ENCODE results near the gene PLA2G6. TPM values are rescaled to one million over a fixed set of nuclear protein-coding genes. Genes with fewer than 3 reads are reported as not detected.

The PLA2G6 gene
- total and polyA plus RNA-seq, 9 of the 15 experiments (the other 6 are each of a cell fraction or from before 2014, with no cell fraction given), result 0.11 to 12.2 (median 9.7) TPM

GRCh38 chr22:38126928-38127668 lies 54.5 kb downstream of the PLA2G6 start (continued):
- TF ChIP-seq SIN3A (IDR thresholded peaks at IDR 0.05; ENCODE audit: borderline replicate concordance in 2 of 2, control insufficient read depth in 1 of 2, low read depth in 2 of 2, low read length in 2 of 2) (no peak), HDAC2 (IDR thresholded peaks at IDR 0.05) (0 out of 2 replicates have a peak, but pooled peaks have one; percentile 48), KLF6 (CRISPR knock-in tag; IDR thresholded peaks at IDR 0.05; ENCODE audit: borderline replicate concordance) (peak; percentile 13; the same call in 1 of the 2 replicates), ZNF212 (CRISPR knock-in tag; IDR thresholded peaks at IDR 0.05) (no peak), ZNF644 (tag; IDR thresholded peaks at IDR 0.05; ENCODE audit: low read depth) (no peak), SUPT5H (IDR thresholded peaks at IDR 0.05) (peak; percentile 66), GABPB1 (CRISPR knock-in tag; IDR thresholded peaks at IDR 0.05) (0 out of 2 replicates have a peak, but pooled peaks have one; percentile 25), EWSR1 (IDR thresholded peaks at IDR 0.05; ENCODE audit: borderline replicate concordance, low read depth, partially characterized antibody) (no peak), SOX6 (IDR thresholded peaks at IDR 0.05) (peak; percentile 18; the same call in 1 of the 2 replicates), ATF4 (CRISPR knock-in tag; IDR thresholded peaks at IDR 0.05) (0 out of 2 replicates have a peak, but pooled peaks have one; percentile 24), KAT8 (IDR thresholded peaks at IDR 0.05; ENCODE audit: low read depth) (no peak), DLX4 (CRISPR knock-in tag; IDR thresholded peaks at IDR 0.05) (no peak), RUNX1 (IDR thresholded peaks at IDR 0.05; ENCODE audit: low read depth) (no peak), ZBTB7A (IDR thresholded peaks at IDR 0.05; ENCODE audit: borderline replicate concordance, control insufficient read depth, low read depth, low read length) (peak; percentile 86), NFIC (IDR thresholded peaks at IDR 0.05) (peak; percentile 60), MTA3 (IDR thresholded peaks at IDR 0.05; ENCODE audit: borderline replicate concordance) (peak; percentile 30; the same call in 1 of the 2 replicates)
- TF ChIP-seq, protein P1, sequence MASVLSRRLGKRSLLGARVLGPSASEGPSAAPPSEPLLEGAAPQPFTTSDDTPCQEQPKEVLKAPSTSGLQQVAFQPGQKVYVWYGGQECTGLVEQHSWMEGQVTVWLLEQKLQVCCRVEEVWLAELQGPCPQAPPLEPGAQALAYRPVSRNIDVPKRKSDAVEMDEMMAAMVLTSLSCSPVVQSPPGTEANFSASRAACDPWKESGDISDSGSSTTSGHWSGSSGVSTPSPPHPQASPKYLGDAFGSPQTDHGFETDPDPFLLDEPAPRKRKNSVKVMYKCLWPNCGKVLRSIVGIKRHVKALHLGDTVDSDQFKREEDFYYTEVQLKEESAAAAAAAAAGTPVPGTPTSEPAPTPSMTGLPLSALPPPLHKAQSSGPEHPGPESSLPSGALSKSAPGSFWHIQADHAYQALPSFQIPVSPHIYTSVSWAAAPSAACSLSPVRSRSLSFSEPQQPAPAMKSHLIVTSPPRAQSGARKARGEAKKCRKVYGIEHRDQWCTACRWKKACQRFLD (CRISPR knock-in tag; IDR thresholded peaks at IDR 0.05), result peak; percentile 54
- TF ChIP-seq, protein P2, sequence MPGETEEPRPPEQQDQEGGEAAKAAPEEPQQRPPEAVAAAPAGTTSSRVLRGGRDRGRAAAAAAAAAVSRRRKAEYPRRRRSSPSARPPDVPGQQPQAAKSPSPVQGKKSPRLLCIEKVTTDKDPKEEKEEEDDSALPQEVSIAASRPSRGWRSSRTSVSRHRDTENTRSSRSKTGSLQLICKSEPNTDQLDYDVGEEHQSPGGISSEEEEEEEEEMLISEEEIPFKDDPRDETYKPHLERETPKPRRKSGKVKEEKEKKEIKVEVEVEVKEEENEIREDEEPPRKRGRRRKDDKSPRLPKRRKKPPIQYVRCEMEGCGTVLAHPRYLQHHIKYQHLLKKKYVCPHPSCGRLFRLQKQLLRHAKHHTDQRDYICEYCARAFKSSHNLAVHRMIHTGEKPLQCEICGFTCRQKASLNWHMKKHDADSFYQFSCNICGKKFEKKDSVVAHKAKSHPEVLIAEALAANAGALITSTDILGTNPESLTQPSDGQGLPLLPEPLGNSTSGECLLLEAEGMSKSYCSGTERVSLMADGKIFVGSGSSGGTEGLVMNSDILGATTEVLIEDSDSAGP (CRISPR knock-in tag; IDR thresholded peaks at IDR 0.05), result no peak
- TF ChIP-seq, protein P3, sequence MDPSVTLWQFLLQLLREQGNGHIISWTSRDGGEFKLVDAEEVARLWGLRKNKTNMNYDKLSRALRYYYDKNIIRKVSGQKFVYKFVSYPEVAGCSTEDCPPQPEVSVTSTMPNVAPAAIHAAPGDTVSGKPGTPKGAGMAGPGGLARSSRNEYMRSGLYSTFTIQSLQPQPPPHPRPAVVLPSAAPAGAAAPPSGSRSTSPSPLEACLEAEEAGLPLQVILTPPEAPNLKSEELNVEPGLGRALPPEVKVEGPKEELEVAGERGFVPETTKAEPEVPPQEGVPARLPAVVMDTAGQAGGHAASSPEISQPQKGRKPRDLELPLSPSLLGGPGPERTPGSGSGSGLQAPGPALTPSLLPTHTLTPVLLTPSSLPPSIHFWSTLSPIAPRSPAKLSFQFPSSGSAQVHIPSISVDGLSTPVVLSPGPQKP (CRISPR knock-in tag; IDR thresholded peaks at IDR 0.05), result no peak
- TF ChIP-seq, protein P4, sequence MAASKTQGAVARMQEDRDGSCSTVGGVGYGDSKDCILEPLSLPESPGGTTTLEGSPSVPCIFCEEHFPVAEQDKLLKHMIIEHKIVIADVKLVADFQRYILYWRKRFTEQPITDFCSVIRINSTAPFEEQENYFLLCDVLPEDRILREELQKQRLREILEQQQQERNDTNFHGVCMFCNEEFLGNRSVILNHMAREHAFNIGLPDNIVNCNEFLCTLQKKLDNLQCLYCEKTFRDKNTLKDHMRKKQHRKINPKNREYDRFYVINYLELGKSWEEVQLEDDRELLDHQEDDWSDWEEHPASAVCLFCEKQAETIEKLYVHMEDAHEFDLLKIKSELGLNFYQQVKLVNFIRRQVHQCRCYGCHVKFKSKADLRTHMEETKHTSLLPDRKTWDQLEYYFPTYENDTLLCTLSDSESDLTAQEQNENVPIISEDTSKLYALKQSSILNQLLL (CRISPR knock-in tag; IDR thresholded peaks at IDR 0.05; ENCODE audit: borderline replicate concordance), result no peak

Measured in K562 (cell line).